ENCODE measurements around the gene HBQ1.
"Not testable (repeated sequence)": the region's sequence is repeated elsewhere in the genome, so short reads cannot be mapped to it uniquely, and the experiment has no call there.

The HBQ1 gene

GRCh38 chr16:176477-177382, 3.5 kb upstream of the HBQ1 start, which contains the start of gene HBA1:
Gene HBA1 (plus strand): TSS chr16:176680. CDS start chr16:176717, 37 bp downstream.
- H3K27ac Mint-ChIP-seq = peak within 1 kb of the TSS; percentile 31
- ATAC-seq (replicated peaks) = peak; percentile 22 to 36
- not testable (repeated sequence) for DNase-seq, H3K9me3 Mint-ChIP-seq, H3K36me3 Mint-ChIP-seq
- peak within 1 kb of the TSS in 1 of 2 donors; percentile 47 for H3K4me3 Mint-ChIP-seq
- peaks cover 22 to 45% of the 10 kb centered on the region in 2 donors for H3K4me1 Mint-ChIP-seq
- H3K27me3 Mint-ChIP-seq = peaks cover 37 to 47% of the 10 kb centered on the region in 2 donors

- Mint-ChIP-seq H3K27me3 (peaks cover 34 to 44% of the 10 kb centered on the region in 2 donors), H3K27ac (peak overlapping the region; percentile 31), H3K9me3 (no peaks in the 10 kb centered on the region), H3K4me1 (peaks cover 24 to 46% of the 10 kb centered on the region in 2 donors), H3K36me3 (no peaks in the 10 kb centered on the region), H3K4me3 (no peak overlapping the region)
- ATAC-seq (replicated peaks) = no peak
- no peak for DNase-seq
Measured at GRCh38 chr16:177394-177822, 2.9 kb upstream of the HBQ1 start.

- peak overlapping the region in 1 of 2 donors; percentile 59 for H3K4me3 Mint-ChIP-seq
- H3K9me3 Mint-ChIP-seq = no peaks in the 10 kb centered on the region
- H3K4me1 Mint-ChIP-seq = peaks cover 24 to 46% of the 10 kb centered on the region in 2 donors
- no peak overlapping the region for H3K27ac Mint-ChIP-seq
- ATAC-seq (replicated peaks) = no peak
- peaks cover 4% of the 10 kb centered on the region in 2 donors for H3K36me3 Mint-ChIP-seq
- no peak for DNase-seq
- H3K27me3 Mint-ChIP-seq = peaks cover 34 to 44% of the 10 kb centered on the region in 2 donors
Measured at GRCh38 chr16:177981-178667, 2.1 kb upstream of the HBQ1 start.

- Mint-ChIP-seq H3K4me3 (no peak overlapping the region), H3K27me3 (peaks cover 30 to 39% of the 10 kb centered on the region in 2 donors), H3K9me3 (no peaks in the 10 kb centered on the region), H3K27ac (no peak overlapping the region), H3K36me3 (peaks cover 4% of the 10 kb centered on the region in 2 donors), H3K4me1 (peaks cover 21 to 41% of the 10 kb centered on the region in 2 donors)
- DNase-seq (no peak), ATAC-seq (replicated peaks) (no peak)
Measured at GRCh38 chr16:178668-179015, 1.6 kb upstream of the HBQ1 start.

GRCh38 chr16:179211-180092, 807 bp upstream of the HBQ1 start:
- peaks cover 28 to 31% of the 10 kb centered on the region in 2 donors for H3K27me3 Mint-ChIP-seq
- peaks cover 4% of the 10 kb centered on the region in 2 donors for H3K36me3 Mint-ChIP-seq
- no peaks in the 10 kb centered on the region for H3K9me3 Mint-ChIP-seq
- no peak for ATAC-seq (replicated peaks)
- peaks cover 18 to 33% of the 10 kb centered on the region in 2 donors for H3K4me1 Mint-ChIP-seq
- peak overlapping the region; percentile 36 to 59 for H3K4me3 Mint-ChIP-seq
- DNase-seq = no peak
- H3K27ac Mint-ChIP-seq = no peak overlapping the region

- Mint-ChIP-seq H3K36me3 (peaks cover 13 to 14% of the 10 kb centered on the region in 2 donors), H3K4me3 (peak overlapping the region; percentile 44 to 46), H3K27ac (no peak overlapping the region), H3K4me1 (peaks cover 10 to 20% of the 10 kb centered on the region in 2 donors), H3K9me3 (no peaks in the 10 kb centered on the region), H3K27me3 (peaks cover 15 to 17% of the 10 kb centered on the region in 2 donors)
- ATAC-seq (replicated peaks) = peak; percentile 83 to 87
- no peak for DNase-seq
Measured at GRCh38 chr16:180681-181564, 664 bp downstream of the HBQ1 start.

- H3K27ac Mint-ChIP-seq = no peak overlapping the region
- DNase-seq = peak; percentile 75
- peak overlapping the region; percentile 16 to 29 for H3K4me3 Mint-ChIP-seq
- H3K4me1 Mint-ChIP-seq = peaks cover 10 to 20% of the 10 kb centered on the region in 2 donors
- peaks cover 15 to 17% of the 10 kb centered on the region in 2 donors for H3K27me3 Mint-ChIP-seq
- no peak for ATAC-seq (replicated peaks)
- no peaks in the 10 kb centered on the region for H3K9me3 Mint-ChIP-seq
- peaks cover 14% of the 10 kb centered on the region in 2 donors for H3K36me3 Mint-ChIP-seq
Measured at GRCh38 chr16:181565-182021, 1.3 kb downstream of the HBQ1 start.

GRCh38 chr16:183005-183404, 2.7 kb downstream of the HBQ1 start:
- peaks cover 10 to 16% of the 10 kb centered on the region in 2 donors for H3K4me1 Mint-ChIP-seq
- no peak for DNase-seq
- ATAC-seq (replicated peaks) = no peak
- no peak overlapping the region for H3K27ac Mint-ChIP-seq
- H3K9me3 Mint-ChIP-seq = no peaks in the 10 kb centered on the region
- H3K27me3 Mint-ChIP-seq = peaks cover 6 to 7% of the 10 kb centered on the region in 2 donors
- peaks cover 15 to 20% of the 10 kb centered on the region in 2 donors for H3K36me3 Mint-ChIP-seq
- H3K4me3 Mint-ChIP-seq = peak overlapping the region in 1 of 2 donors; percentile 11

GRCh38 chr16:185213-185612, 5.0 kb downstream of the HBQ1 start:
- Mint-ChIP-seq H3K4me3 (no peak overlapping the region), H3K9me3 (no peaks in the 10 kb centered on the region), H3K4me1 (peaks cover 10 to 12% of the 10 kb centered on the region in 2 donors), H3K36me3 (peaks cover 24 to 38% of the 10 kb centered on the region in 2 donors), H3K27ac (peak overlapping the region; percentile 68), H3K27me3 (no peaks in the 10 kb centered on the region)
- ATAC-seq (replicated peaks) (no peak), DNase-seq (no peak)

GRCh38 chr16:185691-186090, 5.4 kb downstream of the HBQ1 start:
- peaks cover 27 to 40% of the 10 kb centered on the region in 2 donors for H3K36me3 Mint-ChIP-seq
- H3K4me3 Mint-ChIP-seq = no peak overlapping the region
- no peaks in the 10 kb centered on the region for H3K9me3 Mint-ChIP-seq
- ATAC-seq (replicated peaks) = no peak
- peaks cover 10 to 12% of the 10 kb centered on the region in 2 donors for H3K4me1 Mint-ChIP-seq
- DNase-seq = no peak
- H3K27me3 Mint-ChIP-seq = no peaks in the 10 kb centered on the region
- H3K27ac Mint-ChIP-seq = no peak overlapping the region

GRCh38 chr16:187330-187729, 7.1 kb downstream of the HBQ1 start:
- peaks cover 0 to 3% of the 10 kb centered on the region in 2 donors for H3K4me1 Mint-ChIP-seq
- no peak overlapping the region for H3K27ac Mint-ChIP-seq
- DNase-seq = no peak
- no peaks in the 10 kb centered on the region for H3K9me3 Mint-ChIP-seq
- no peaks in the 10 kb centered on the region for H3K27me3 Mint-ChIP-seq
- H3K36me3 Mint-ChIP-seq = peaks cover 37 to 55% of the 10 kb centered on the region in 2 donors
- ATAC-seq (replicated peaks) = no peak
- no peak overlapping the region for H3K4me3 Mint-ChIP-seq

GRCh38 chr16:188674-189073, 8.4 kb downstream of the HBQ1 start:
- Mint-ChIP-seq H3K27me3 (no peaks in the 10 kb centered on the region), H3K4me1 (peaks cover 0 to 3% of the 10 kb centered on the region in 2 donors), H3K9me3 (no peaks in the 10 kb centered on the region), H3K36me3 (peaks cover 43 to 57% of the 10 kb centered on the region in 2 donors), H3K27ac (peak overlapping the region; percentile 37), H3K4me3 (no peak overlapping the region)
- DNase-seq (no peak), ATAC-seq (replicated peaks) (peak; percentile 62 to 78)
